Thyroid gland (tissue), 4 donors: ENCODE results near the gene CAPZA3.

Source experiments
- POLR2A ChIP-seq, 2 donors: fragments of 450-650 bp; IDR thresholded peaks; one replicate each; pipeline ENCODE4 v1.6.1; 2017; ENCODE audit warnings: antibody characterized with exemption in 2 of 2, mild to moderate bottlenecking in 2 of 2, moderate library complexity in 1 of 2
- TF ChIP-seq, protein P1 (sequence below), 6 experiments: fragments of 200-600 bp in 3 of 6; fragments of 450-650 bp in 3 of 6; sonication (generic) in 3 of 6; IDR thresholded peaks; one replicate each; pipeline ENCODE4 v1.5.1; 2016 to 2019; ENCODE audit warnings: antibody characterized with exemption in 6 of 6, mild to moderate bottlenecking in 2 of 6, inconsistent platforms in 1 of 6, moderate library complexity in 1 of 6

DNA sequence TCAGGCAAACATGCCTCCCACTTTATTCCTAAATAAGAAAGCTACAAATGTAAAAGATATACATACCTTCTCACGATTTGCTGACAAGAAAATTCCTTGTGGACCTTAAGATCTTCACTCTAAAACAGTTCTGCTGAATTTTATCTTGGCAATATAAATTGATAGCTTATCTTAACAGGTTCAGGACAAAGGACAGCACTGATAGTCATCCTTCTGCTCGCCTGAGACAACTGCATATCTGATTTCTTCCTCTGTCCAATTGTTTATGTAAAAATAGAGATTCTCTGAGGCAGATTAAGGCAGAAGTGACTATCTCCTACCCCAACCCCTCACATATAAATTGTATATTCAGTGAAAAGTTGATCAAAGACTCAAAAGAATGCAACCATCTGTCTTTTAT lies 44.9 kb downstream of the CAPZA3 start:
- TF ChIP-seq, protein P1, sequence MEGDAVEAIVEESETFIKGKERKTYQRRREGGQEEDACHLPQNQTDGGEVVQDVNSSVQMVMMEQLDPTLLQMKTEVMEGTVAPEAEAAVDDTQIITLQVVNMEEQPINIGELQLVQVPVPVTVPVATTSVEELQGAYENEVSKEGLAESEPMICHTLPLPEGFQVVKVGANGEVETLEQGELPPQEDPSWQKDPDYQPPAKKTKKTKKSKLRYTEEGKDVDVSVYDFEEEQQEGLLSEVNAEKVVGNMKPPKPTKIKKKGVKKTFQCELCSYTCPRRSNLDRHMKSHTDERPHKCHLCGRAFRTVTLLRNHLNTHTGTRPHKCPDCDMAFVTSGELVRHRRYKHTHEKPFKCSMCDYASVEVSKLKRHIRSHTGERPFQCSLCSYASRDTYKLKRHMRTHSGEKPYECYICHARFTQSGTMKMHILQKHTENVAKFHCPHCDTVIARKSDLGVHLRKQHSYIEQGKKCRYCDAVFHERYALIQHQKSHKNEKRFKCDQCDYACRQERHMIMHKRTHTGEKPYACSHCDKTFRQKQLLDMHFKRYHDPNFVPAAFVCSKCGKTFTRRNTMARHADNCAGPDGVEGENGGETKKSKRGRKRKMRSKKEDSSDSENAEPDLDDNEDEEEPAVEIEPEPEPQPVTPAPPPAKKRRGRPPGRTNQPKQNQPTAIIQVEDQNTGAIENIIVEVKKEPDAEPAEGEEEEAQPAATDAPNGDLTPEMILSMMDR (IDR thresholded peaks at IDR 0.05): no peak
- TF ChIP-seq POLR2A (IDR thresholded peaks at IDR 0.05): no peak
